ENCODE measurements around the gene KLF17.

The KLF17 gene

GRCh38 chr1:44157903-44158302 is 39.3 kb downstream of the KLF17 start:
- no peak for DNase-seq

- DNase-seq: no peak
Measured at GRCh38 chr1:44158871-44159270, 40.2 kb downstream of the KLF17 start.

- no peak for DNase-seq
Measured at GRCh38 chr1:44161546-44161945, 42.9 kb downstream of the KLF17 start.

GRCh38 chr1:44168520-44169098 is 50.0 kb downstream of the KLF17 start:
- DNase-seq: no peak

- no peak for DNase-seq
Measured at GRCh38 chr1:44170281-44170823, 51.7 kb downstream of the KLF17 start.

- no peak for DNase-seq
Measured at GRCh38 chr1:44174630-44175029, 56.0 kb downstream of the KLF17 start.
